ENCODE measurements around the gene ZFP1. TPM values are rescaled to one million over a fixed set of nuclear protein-coding genes. Genes with fewer than 3 reads are reported as not detected.

The ZFP1 gene
- total RNA-seq, 1 experiment from 2014 or later = 9.7 TPM

GRCh38 chr16:75148311-75149195 lies at the start of gene ZFP1 (continued):
- 0 out of 2 replicates have a peak, but pooled peaks have one; percentile 33 for TF ChIP-seq E2F4 (CRISPR knock-in tag; IDR thresholded peaks at IDR 0.05; ENCODE audit: borderline replicate concordance, low read depth)
- no peak for TF ChIP-seq SOX15 (CRISPR knock-in tag; IDR thresholded peaks at IDR 0.05)
- no peak for TF ChIP-seq NR1H2 (CRISPR knock-in tag; IDR thresholded peaks at IDR 0.05)
- no peak; the same call in 1 of the 2 replicates for TF ChIP-seq CREM (CRISPR knock-in tag; IDR thresholded peaks at IDR 0.05)
- no peak for TF ChIP-seq ZNF423 (CRISPR knock-in tag; IDR thresholded peaks at IDR 0.05)
- 0 out of 2 replicates have a peak, but pooled peaks have one; percentile 22 for TF ChIP-seq ZNF317 (CRISPR knock-in tag; IDR thresholded peaks at IDR 0.05; ENCODE audit: borderline replicate concordance, low read depth)
- TF ChIP-seq ZNF416 (CRISPR knock-in tag; IDR thresholded peaks at IDR 0.05) = peak; percentile 25; the same call in 1 of the 2 replicates
- no peak for TF ChIP-seq HMGA2 (CRISPR knock-in tag; IDR thresholded peaks at IDR 0.05)
- no peak for TF ChIP-seq SMAD3 (CRISPR knock-in tag; IDR thresholded peaks at IDR 0.05; ENCODE audit: borderline replicate concordance)
- TF ChIP-seq NFYB (CRISPR knock-in tag; conservative IDR thresholded peaks at IDR 0.05; ENCODE audit: low read depth) = no peak
- TF ChIP-seq OVOL2 (CRISPR knock-in tag; IDR thresholded peaks at IDR 0.05; ENCODE audit: borderline replicate concordance) = no peak
- TF ChIP-seq NFATC4 (CRISPR knock-in tag; IDR thresholded peaks at IDR 0.05) = no peak
- 0 out of 2 replicates have a peak, but pooled peaks have one; percentile 56 for TF ChIP-seq ZNF138 (CRISPR knock-in tag; conservative IDR thresholded peaks at IDR 0.05)
- TF ChIP-seq ZNF232 (CRISPR knock-in tag; IDR thresholded peaks at IDR 0.05) = no peak
- TF ChIP-seq CTCF (IDR thresholded peaks at IDR 0.05) = no peak
- TF ChIP-seq E2F1 (CRISPR knock-in tag; IDR thresholded peaks at IDR 0.05) = no peak
- TF ChIP-seq E2F5 (CRISPR knock-in tag; IDR thresholded peaks at IDR 0.05) = peak; percentile 88
- peak; percentile 78 for TF ChIP-seq SP1 (CRISPR knock-in tag; conservative IDR thresholded peaks at IDR 0.05)

GRCh38 chr16:75099075-75099667 lies 49.2 kb upstream of the ZFP1 start:
- ATAC-seq = no peak
- peaks cover 61% of the 10 kb centered on the region for H3K4me1 Mint-ChIP-seq
- TF ChIP-seq ZNF512 (CRISPR knock-in tag; IDR thresholded peaks at IDR 0.05; ENCODE audit: borderline replicate concordance) (no peak), ZNF317 (CRISPR knock-in tag; IDR thresholded peaks at IDR 0.05; ENCODE audit: borderline replicate concordance, low read depth) (no peak), E2F1 (CRISPR knock-in tag; IDR thresholded peaks at IDR 0.05) (no peak), ZMAT4 (CRISPR knock-in tag; IDR thresholded peaks at IDR 0.05) (no peak), ETV6 (CRISPR knock-in tag; IDR thresholded peaks at IDR 0.05) (no peak), CREM (CRISPR knock-in tag; IDR thresholded peaks at IDR 0.05) (no peak), NR3C1 (CRISPR knock-in tag; conservative IDR thresholded peaks at IDR 0.05; ENCODE audit: low read depth) (no peak), ZNF232 (CRISPR knock-in tag; IDR thresholded peaks at IDR 0.05) (no peak), USF1 (CRISPR knock-in tag; IDR thresholded peaks at IDR 0.05) (no peak)

More at GRCh38 chr16:75099075-75099667, 49.2 kb upstream of the ZFP1 start:
- H3K27ac Mint-ChIP-seq = peak overlapping the region; percentile 46; the same call in 1 of the 2 replicates
- H3K4me3 Mint-ChIP-seq = no peak overlapping the region
- H3K9me3 Mint-ChIP-seq = peaks cover 3% of the 10 kb centered on the region
- ChIA-PET POLR2A (no interaction called here), CTCF (interaction anchor here (1.0 to 9.3 kb wide), 4 partner anchors 10 to 101 kb away, joined by 3 to 135 read pairs (median 25); partner anchors contain the start of gene ZNRF1)
- H3K27me3 Mint-ChIP-seq (ENCODE audit: low read depth) = no peaks in the 10 kb centered on the region
- no peak for DNase-seq (ENCODE audit: low spot score)
- H3K36me3 Mint-ChIP-seq = peaks cover 3% of the 10 kb centered on the region
